GM19193 (cell line): ENCODE results near the gene BICRA.

Experiments used
- POLR2A ChIP-seq: IDR thresholded peaks from 4 replicates; pipeline ENCODE4 v1.6.1; 2011; ENCODE audit not compliant: insufficient read depth, insufficient read length; ENCODE audit errors: extremely low read depth

The BICRA gene

DNA sequence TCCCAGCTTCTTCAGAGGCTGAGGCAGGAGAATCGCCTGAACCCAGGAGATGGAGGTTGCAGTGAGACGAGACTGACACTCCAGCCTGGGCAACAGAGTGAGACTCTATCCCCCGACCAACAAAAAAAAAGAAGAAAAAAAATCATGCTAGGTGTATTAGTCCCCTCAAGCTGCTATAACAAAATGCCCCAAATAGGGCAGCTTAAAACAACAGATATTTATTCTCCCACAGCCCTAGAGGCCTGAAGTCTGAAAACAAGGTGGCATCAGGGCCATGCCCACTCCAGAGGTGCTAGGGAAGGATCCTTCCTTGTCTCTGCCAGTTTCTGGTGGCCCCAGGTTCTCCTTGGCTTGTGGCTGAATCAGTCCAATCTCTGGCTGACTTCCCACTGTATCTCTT lies 95.7 kb downstream of the BICRA start:
- no peak for TF ChIP-seq POLR2A

DNA sequence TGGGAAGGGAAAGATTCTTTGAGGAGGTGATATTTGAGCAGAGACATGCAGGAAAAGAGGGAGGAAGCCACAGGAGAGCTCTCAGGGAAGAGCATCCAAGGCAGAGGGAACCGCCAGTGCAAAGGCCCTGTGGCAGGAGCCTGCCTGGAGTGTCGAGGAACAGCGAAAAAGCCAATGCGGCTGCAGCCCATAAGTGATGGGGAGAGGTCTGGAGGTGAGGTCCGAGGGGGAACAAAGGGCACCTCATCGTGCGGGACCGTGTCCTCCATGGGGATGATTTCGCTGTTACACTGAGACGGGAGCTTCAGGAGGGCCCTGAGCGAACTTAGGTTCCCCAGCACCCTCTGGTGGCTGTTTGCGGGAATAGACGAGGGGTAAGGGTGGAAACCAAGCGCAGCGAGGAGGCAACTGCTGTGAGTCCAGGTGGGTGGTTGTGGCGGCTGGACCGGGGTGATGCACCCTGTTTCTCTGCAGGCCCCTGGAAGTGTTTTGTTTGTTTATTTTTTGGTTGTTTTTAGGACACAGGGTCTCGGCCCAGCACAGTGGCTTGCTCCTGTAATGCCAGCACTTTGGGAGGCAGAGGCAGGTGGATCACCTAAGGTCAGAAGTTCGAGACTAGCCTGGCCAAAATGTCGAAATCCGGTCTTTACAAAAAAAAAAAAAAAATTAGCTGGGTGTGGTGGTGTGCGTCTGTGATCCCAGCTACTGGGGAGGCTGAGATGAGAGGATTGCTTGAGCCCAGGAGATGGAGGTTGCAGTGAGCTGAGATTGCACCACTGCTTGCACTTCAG lies 98.4 kb downstream of the BICRA start:
- no peak for TF ChIP-seq POLR2A

DNA sequence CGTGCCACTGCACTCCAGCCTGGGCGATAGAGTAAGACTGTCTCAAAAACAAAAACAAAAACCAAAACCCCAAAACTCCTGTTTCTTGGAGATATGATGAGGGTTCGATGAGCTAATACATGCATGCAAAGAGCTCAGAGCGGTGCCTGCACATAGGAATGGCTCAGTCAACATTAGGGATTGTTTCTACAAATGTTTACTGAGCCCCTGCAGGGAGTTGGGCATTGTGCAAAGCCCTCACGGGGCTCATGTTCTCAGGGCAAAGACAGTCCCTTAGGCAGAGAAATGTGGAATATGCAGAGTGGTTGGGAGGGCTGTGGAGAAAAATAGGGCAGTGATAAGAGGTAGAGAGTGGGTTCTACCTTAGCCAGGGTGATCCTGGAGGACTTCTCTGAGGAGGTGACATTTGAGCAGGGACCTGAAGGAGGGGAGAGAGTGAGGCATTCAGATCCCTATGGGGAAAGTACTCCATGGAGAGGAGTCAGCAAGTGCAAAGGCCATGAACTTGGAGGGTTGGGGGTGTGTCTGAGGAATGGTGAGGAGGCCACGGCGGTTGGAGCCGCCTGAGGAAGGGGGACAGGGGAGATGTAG lies 102.8 kb downstream of the BICRA start:
- TF ChIP-seq POLR2A, result no peak

DNA sequence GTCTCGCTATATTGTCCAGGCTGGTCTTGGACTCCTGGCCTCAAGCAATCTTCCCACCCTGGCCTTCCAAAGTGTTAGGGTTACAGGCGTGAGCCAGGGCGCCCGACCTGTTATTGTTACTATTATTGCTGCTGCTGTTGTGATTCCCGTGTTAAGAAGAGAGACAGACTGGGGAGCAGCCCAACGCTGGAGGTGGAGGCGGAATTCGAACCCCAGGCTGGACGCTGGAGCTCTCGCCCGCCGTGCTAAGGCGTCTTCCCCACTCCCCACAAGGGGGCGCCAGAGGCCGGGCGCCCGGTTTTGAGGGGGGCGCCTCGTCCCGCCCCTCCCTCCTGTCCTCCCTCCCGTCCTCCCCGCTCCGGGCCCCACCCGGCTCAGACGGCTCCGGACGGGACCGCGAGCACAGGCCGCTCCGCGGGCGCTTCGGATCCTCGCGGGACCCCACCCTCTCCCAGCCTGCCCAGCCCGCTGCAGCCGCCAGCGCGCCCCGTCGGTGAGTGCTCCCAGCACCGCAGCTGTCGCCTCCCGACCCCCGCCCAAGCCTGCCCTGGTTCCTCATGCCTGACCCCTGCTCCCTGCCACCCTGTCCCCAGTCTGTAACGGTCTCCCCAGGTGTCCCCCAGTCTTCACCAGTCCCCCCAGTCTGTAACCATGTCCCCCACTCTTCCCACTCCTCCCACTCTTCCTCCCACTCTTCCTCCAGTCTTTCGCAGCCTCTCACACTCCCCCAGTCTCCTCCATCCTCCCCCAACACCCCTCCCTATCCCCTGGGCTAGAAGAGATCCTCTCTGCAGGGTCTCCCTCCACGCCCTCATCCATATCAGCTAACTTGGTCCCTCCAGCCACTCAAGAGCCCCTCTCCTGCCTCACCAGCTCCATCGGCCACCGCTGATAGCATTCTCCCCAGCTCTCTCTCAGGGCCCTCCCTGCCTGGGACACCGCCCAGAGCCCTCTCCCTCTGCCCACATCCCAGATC lies 104.4 kb downstream of the BICRA start, which contains the start of gene EHD2:
Gene EHD2, plus strand, starts transcription at position 377 of the 976 bp plus-strand sequence. CDS start 3,191 bp downstream, outside the sequence.
- TF ChIP-seq POLR2A, result no peak

DNA sequence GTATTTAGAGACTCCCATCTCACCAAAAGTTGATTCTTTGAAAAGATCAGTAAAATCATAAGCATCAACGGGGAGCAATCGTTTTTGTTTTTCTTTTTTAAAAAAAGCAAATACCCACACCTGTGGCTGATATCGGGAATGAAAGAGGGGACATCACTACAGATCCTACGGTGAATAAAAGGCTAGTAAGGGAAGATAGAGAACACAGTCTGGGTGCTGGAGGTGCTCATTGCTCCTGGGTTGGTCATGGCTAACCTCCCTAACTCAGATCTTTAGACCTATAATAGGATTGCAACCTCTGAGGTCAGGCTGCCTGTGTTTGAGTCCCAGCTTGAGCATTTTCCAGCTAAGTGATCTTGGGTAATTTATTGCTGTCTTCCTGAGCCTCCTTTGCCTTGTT lies 105.4 kb downstream of the BICRA start:
- TF ChIP-seq POLR2A, result no peak

DNA sequence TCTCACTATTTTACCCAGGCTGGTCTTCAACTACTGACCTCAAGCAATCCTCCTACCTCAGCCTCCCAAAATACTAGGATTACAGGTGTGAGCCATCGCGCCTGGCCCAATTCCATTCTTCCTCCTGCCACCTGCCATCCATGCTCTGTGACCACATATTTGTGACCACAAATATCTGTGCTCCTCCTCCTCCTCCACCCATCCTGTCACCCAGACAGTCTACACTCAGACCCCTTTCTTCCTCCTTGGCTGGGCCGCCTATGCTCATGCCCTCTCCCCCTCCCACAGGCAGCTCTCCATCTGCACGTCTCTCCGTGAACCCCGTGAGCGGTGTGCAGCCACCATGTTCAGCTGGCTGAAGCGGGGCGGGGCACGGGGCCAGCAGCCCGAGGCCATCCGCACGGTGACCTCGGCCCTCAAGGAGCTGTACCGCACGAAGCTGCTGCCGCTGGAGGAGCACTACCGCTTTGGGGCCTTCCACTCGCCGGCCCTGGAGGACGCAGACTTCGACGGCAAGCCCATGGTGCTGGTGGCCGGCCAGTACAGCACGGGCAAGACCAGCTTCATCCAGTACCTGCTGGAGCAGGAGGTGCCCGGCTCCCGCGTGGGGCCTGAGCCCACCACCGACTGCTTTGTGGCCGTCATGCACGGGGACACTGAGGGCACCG lies 107.5 kb downstream of the BICRA start:
- TF ChIP-seq POLR2A, result no peak

DNA sequence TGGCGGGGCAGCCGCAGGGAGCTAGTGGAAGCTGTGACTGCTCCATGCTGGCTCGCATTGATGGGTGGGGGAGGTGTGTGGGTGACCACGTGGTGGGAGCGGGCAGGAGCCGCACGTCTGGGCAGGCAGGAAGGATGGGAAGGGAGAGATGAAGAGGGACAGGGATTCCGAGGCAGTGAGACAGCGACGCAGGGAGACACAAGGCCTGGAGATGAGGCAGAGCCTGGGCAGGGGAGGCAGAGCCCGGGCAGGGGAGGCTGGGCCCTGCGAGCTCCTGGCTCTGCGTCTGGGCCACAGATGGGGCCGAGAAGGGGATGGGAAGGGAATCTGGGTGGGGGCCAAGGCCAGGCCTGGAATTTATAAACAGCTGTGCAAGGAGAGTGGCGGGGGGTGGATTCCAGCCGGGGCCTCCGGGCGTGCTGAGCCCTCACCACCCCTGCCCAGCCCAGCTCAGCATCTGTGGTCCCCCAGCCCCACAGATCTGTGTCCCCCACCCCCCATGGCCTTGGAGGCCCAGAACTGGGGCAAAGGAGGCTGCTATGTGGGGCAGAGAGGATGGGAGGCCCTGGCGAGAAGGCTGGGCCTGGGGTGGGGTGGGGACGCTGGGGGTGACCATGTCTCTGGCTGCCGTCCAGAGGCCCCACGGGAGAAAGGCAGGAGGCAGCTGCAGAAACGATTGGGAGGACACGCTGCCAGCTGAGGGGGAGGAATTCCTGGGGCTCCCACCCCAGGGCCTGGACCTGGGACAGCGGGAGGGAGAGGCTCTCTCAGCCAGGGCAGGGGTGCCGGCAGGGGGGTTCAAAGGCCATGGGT lies 110.3 kb downstream of the BICRA start:
- no peak for TF ChIP-seq POLR2A

DNA sequence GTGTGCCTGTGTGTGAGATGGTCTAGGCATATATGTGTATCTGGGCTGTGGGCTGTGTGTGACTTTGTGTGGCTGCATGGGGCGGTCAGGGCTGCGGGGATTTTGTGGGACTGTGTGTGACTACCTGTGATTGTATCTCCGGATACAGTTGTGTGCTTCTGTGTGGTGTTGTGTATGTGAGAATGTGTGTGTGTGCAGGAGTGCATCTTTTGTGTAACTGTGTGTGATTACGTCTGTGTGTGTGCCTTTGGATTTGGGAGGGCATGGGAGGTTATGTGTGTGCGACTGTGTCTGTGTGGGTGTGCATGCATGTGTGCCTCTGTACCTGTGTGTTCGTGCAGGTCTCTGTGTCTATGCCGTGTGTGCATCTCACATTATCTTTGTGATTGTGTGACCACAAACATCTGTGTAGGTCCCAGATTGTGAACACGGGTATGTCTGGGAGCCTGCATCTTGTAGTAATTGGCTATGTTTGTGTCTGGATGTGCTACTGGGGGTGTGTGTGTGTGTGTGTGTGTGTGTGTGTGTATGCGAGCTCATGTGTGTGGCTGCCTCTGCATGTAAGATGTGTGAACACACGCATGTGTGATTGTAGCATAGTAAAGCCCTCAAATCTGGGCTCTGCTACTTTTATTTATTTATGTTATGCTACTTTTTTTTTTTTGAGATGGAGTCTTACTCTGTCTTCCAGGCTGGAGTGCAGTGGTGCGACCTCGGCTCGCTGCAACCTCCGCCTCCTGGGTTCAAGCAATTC lies 111.9 kb downstream of the BICRA start:
- no peak for TF ChIP-seq POLR2A

DNA sequence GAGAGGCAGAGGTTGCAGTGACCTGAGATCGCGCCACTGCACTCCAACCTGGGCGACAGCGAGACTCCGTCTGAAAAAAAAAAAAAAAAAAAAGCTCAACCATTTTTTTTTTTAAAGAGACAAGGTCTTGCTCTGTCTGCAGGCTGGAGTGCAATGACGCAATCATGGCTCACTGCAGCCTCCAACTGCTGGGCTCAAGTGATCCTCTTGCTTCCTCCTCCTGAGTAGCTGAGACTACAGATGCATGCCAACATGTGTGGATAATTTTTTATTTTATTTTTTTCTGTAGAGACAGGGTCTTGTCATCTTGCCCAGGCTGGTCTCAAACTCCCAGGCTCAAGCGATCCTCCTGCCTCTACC lies 114.6 kb downstream of the BICRA start:
- no peak for TF ChIP-seq POLR2A

DNA sequence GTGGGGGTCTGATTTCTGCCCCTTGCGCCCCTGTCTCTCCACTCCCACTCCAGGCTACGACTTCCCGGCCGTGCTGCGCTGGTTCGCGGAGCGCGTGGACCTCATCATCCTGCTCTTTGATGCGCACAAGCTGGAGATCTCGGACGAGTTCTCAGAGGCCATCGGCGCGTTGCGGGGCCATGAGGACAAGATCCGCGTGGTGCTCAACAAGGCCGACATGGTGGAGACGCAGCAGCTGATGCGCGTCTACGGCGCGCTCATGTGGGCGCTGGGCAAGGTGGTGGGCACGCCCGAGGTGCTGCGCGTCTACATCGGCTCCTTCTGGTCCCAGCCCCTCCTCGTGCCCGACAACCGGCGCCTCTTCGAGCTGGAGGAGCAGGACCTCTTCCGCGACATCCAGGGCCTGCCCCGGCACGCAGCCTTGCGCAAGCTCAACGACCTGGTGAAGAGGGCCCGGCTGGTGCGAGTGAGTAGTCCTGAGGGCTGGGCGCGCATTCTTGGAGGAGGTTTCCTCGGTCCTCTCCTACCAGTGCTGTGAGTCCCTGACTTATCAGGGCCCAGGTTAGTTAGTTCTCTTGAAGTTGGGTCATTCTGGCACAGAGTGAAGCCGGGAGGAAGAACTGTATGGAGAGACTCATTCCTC lies 116.9 kb downstream of the BICRA start:
- no peak for TF ChIP-seq POLR2A

DNA sequence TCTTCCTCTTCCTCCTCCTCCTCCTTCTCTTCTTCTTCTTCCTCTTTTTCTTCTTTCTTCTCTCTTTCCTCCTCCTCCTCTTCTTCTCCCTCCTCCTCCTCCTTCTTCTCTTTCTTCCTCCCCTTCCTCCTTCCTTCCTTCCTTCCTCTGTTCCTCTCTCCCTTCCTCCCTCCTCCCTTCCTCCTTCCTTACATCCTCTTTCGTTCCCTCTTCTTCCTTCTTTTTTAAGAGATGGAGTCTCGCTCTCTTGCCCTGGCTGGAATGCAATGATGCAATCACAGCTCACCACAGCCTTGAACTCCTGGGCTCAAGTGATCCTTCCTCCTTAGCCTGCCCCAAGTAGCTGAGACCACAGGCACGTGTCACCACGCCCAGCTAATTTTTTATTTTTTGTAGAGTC lies 117.5 kb downstream of the BICRA start:
- no peak for TF ChIP-seq POLR2A

DNA sequence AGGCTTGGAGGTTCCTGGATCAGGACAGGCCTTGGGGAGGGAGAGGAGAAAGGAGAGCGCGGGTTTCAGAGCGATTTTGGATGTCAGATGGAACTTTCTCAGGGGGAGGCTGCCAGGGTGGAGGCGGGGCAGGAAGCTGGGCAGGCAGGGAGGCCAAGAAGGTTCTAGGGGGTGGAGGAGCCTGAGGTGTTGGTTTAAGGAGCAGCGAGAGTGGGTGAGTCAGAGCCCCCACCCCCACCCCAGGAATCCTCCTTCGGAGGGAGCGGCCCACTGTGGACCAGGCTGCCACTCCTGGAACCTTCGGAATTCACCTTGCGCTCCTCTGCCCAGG lies 120.5 kb downstream of the BICRA start:
- no peak for TF ChIP-seq POLR2A

DNA sequence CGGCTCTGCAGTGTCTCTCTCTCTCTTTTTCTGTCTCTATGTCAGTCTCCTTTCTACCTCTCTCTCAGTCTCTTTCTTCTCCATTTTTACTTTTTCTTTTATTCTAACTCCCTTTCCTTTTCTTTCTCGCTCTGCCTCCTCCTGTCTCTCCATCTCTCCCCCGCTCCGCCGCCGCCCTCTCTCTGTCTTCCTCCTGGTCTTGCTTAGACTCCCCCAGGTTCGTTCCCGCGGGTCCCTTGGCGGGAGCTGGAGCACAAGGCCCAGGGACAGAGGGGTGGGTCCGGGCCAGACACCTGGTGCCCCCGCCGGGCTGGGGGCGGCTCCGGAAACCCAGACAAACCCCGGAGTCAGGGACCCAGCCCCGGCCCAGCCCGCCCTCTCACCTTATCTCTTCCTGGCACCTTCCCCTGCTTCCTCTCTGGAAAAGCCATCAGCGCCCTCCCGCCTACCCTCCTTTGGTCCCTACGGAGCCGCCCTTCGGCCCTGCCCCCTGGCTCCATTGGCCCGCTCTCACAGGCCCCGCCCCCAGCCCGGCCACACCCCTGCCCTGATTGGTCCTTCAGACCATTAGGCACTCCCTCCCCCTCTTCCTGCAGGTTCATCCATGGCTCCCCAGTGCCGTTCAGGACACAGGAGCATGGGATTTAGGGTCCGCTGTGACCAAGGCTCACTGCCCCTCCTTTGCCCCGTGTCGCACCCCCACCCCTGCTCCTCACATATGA lies 121.0 kb downstream of the BICRA start:
- TF ChIP-seq POLR2A, result no peak

DNA sequence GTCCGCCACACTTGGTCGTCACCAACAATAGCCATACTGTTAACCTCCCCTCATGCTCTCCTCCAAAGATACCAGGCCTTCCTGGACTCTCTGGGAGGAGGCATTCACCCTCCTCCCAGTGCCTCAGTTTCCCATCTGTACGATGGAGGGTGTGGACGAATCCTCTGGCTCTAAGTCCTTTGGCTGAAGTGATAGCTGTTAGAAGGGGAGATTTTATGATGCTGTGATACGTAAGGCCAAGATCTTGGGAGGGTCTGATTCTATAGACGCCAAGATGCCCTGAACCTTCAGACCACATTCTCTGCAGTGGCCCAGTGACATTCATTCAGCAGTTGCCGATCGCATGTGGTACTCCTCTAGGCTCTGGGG lies 121.6 kb downstream of the BICRA start:
- TF ChIP-seq POLR2A, result no peak
